SK-N-SH (cell line): ENCODE data around the gene MEGF6. TPM values are rescaled to one million over a fixed set of nuclear protein-coding genes. Genes with fewer than 3 reads are reported as not detected.

ENCODE experiments used
- CTCF ChIA-PET: fragments of 300-600, 350-600 bp; formaldehyde crosslinking; extraction: SDS; loops from one replicate; lab custom pipeline; 2021; lab: Yijun Ruan, JAX
- POLR2A ChIA-PET: fragments of 350-600 bp; sonication (Branson Sonifier 250); formaldehyde crosslinking; extraction: SDS; loops from one replicate; lab custom pipeline; 2020; ENCODE audit warnings: antibody characterized with exemption, inconsistent platforms; lab: Yijun Ruan, JAX
- DNase-seq: peaks from one replicate; pipeline ENCODE4 v3.0.0; 2012
- H2AFZ ChIP-seq: fragments of 200-600 bp; sonication (generic); 2 replicates; pipeline ENCODE4 v1.8.1; 2016; ENCODE audit warnings: antibody characterized with exemption, mild to moderate bottlenecking, low read depth
- H3F3A ChIP-seq: fragments of 200-600 bp; sonication (generic); replicated peaks from 2 replicates; pipeline ENCODE3; 2016; ENCODE audit warnings: antibody characterized with exemption, mild to moderate bottlenecking; ENCODE audit not compliant: insufficient read depth
- H3K27ac ChIP-seq, 2 experiments: fragments of 200-500 bp in 1 of 2; fragments of 200-600 bp in 1 of 2; sonication (Bioruptor generic) in 1 of 2; sonication (generic), shearing (Covaris generic) in 1 of 2; 2 replicates each; pipeline versions ENCODE4 v1.5.1 to v1.6.1; 2014 to 2016; ENCODE audit warnings: low read depth in 2 of 2, inconsistent platforms in 1 of 2, low read length in 1 of 2, mild to moderate bottlenecking in 1 of 2, mixed read lengths in 1 of 2
- H3K27me3 ChIP-seq: fragments of 200-600 bp; sonication (generic), shearing (Covaris generic); 2 replicates; pipeline ENCODE4 v1.6.1; 2016; ENCODE audit warnings: mixed run types; ENCODE audit not compliant: insufficient read depth
- H3K36me3 ChIP-seq, 2 experiments: fragments of 200-500 bp in 1 of 2; fragments of 200-600 bp in 1 of 2; sonication (Bioruptor generic) in 1 of 2; sonication (generic) in 1 of 2; replicated peaks in 1 of 2; 2 replicates each; pipeline versions ENCODE3 to v1.5.1; 2014 to 2016; ENCODE audit warnings: low read length in 1 of 2, mild to moderate bottlenecking in 1 of 2; ENCODE audit not compliant: insufficient read depth in 2 of 2, control insufficient read depth in 1 of 2
- H3K4me1 ChIP-seq, 2 experiments: fragments of 200-500 bp in 1 of 2; fragments of 200-600 bp in 1 of 2; sonication (Bioruptor generic) in 1 of 2; sonication (generic), shearing (Covaris generic) in 1 of 2; 2 replicates each; pipeline versions ENCODE4 v1.5.1 to v1.6.1; 2014 to 2016; ENCODE audit warnings: low read depth in 1 of 2, low read length in 1 of 2, mixed run types in 1 of 2; ENCODE audit not compliant: insufficient read depth in 2 of 2, control insufficient read depth in 1 of 2
- H3K4me2 ChIP-seq: fragments of 200-600 bp; sonication (generic), shearing (Covaris generic); 2 replicates; pipeline ENCODE4 v1.6.1; 2017; ENCODE audit warnings: mixed run types
- H3K4me3 ChIP-seq, 2 experiments: fragments of 200-500 bp in 1 of 2; fragments of 200-600 bp in 1 of 2; sonication (Bioruptor generic) in 1 of 2; sonication (generic), shearing (Covaris generic) in 1 of 2; 2 replicates each; pipeline versions ENCODE4 v1.5.1 to v1.8.1; 2014 to 2016; ENCODE audit warnings: low read depth in 2 of 2, inconsistent platforms in 1 of 2, low read length in 1 of 2, mild to moderate bottlenecking in 1 of 2, mixed read lengths in 1 of 2, moderate library complexity in 1 of 2
- H3K79me2 ChIP-seq: fragments of 200-600 bp; sonication (generic); 2 replicates; pipeline ENCODE4 v1.8.1; 2017; ENCODE audit warnings: mild to moderate bottlenecking; ENCODE audit not compliant: insufficient read depth
- H3K9ac ChIP-seq: fragments of 200-600 bp; sonication (generic); 2 replicates; pipeline ENCODE4 v1.6.1; 2017; ENCODE audit warnings: mixed run types
- H3K9me2 ChIP-seq: fragments of 200-600 bp; sonication (generic); 2 replicates; pipeline ENCODE4 v1.6.1; 2017; ENCODE audit warnings: mixed run types
- H3K9me3 ChIP-seq: fragments of 200-600 bp; sonication (generic); 2 replicates; pipeline ENCODE4 v1.6.1; 2017; ENCODE audit warnings: mixed run types, mild to moderate bottlenecking, moderate library complexity
- H4K20me1 ChIP-seq: fragments of 200-600 bp; sonication (generic); 2 replicates; pipeline ENCODE4 v1.6.1; 2017; ENCODE audit warnings: mild to moderate bottlenecking, mixed run types; ENCODE audit not compliant: insufficient read depth
- CHD2 ChIP-seq: fragments of 150-350 bp; IDR thresholded peaks from 2 replicates; pipeline ENCODE4 v1.6.1; 2018; ENCODE audit warnings: low read length; ENCODE audit not compliant: partially characterized antibody
- EP300 ChIP-seq, 2 experiments: IDR thresholded peaks; 2 replicates each; pipeline versions ENCODE4 v1.4.0 to v1.6.1; 2012; ENCODE audit warnings: borderline replicate concordance in 1 of 2, low read depth in 1 of 2, low read length in 1 of 2
- FOXJ3 ChIP-seq: sonication (generic); formaldehyde crosslinking; IDR thresholded peaks from 2 replicates; pipeline ENCODE4 v1.5.1; 2020; ENCODE audit warnings: mild to moderate bottlenecking, missing genetic modification reagents
- JUND ChIP-seq: IDR thresholded peaks from 2 replicates; pipeline ENCODE4 v1.4.0; 2012
- MXI1 ChIP-seq: IDR thresholded peaks from 2 replicates; pipeline ENCODE4 v1.6.1; 2012; ENCODE audit warnings: mild to moderate bottlenecking, low read depth, low read length, improper control_type of control experiment
- RFX5 ChIP-seq: IDR thresholded peaks from 2 replicates; pipeline ENCODE4 v1.6.1; 2012; ENCODE audit warnings: mild to moderate bottlenecking, improper control_type of control experiment, low read length
- SMC3 ChIP-seq: IDR thresholded peaks from 2 replicates; pipeline ENCODE4 v1.6.1; 2012; ENCODE audit warnings: low read depth, low read length, improper control_type of control experiment
- TAF1 ChIP-seq: IDR thresholded peaks from 2 replicates; pipeline ENCODE4 v1.6.1; 2012; ENCODE audit warnings: low read depth, mild to moderate bottlenecking, low read length, moderate library complexity, borderline replicate concordance
- TCF12 ChIP-seq: IDR thresholded peaks from 2 replicates; pipeline ENCODE4 v1.4.0; 2012
- WGBS: methylation state at CpG from one replicate; pipeline ENCODE4 v1.1.6; 2017; ENCODE audit warnings: low lambda C conversion rate; 5-methylcytosine and 5-hydroxymethylcytosine counted together
- polyA plus RNA-seq, 3 experiments: library from polyadenylated mRNA; depleted of rRNA; stranded (reverse); fragments of >200 nt; gene quantifications; 2 replicates each; pipeline ENCODE4 v1.2.3, GENCODE V29; 2012
- TF ChIP-seq, protein P1 (sequence below): IDR thresholded peaks from 2 replicates; pipeline ENCODE4 v1.6.1; 2012; ENCODE audit warnings: mild to moderate bottlenecking, low read depth, low read length, moderate library complexity
- TF ChIP-seq, protein P2 (sequence below): IDR thresholded peaks from 2 replicates; pipeline ENCODE4; 2012

The MEGF6 gene
- polyA plus RNA-seq, 1 of the 3 experiments (the other 2 are of a cell fraction), result 7.6 TPM

DNA sequence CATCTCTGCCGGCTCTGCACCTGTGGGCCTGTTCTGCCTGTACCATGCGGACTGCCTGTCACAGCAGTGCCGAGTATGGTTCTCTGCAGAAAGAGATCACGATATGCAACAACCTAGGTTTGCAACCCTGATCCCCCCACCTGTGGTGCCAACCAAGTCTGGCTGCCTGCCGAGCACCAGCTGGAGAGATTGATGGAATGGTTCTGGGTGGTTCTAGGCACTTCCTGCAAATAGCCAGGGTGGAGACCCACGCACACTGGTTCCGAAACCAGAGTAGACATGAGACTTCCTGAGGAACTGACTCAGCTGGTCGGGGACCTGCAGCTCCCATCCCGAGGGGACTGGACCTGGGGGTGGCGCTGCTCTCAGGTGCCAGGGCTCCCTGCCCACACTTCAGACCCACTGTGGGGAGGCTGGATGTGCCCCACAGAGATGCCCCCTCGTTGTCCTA is 18.9 kb upstream of the MEGF6 start (continued):
- TF ChIP-seq, protein P1, sequence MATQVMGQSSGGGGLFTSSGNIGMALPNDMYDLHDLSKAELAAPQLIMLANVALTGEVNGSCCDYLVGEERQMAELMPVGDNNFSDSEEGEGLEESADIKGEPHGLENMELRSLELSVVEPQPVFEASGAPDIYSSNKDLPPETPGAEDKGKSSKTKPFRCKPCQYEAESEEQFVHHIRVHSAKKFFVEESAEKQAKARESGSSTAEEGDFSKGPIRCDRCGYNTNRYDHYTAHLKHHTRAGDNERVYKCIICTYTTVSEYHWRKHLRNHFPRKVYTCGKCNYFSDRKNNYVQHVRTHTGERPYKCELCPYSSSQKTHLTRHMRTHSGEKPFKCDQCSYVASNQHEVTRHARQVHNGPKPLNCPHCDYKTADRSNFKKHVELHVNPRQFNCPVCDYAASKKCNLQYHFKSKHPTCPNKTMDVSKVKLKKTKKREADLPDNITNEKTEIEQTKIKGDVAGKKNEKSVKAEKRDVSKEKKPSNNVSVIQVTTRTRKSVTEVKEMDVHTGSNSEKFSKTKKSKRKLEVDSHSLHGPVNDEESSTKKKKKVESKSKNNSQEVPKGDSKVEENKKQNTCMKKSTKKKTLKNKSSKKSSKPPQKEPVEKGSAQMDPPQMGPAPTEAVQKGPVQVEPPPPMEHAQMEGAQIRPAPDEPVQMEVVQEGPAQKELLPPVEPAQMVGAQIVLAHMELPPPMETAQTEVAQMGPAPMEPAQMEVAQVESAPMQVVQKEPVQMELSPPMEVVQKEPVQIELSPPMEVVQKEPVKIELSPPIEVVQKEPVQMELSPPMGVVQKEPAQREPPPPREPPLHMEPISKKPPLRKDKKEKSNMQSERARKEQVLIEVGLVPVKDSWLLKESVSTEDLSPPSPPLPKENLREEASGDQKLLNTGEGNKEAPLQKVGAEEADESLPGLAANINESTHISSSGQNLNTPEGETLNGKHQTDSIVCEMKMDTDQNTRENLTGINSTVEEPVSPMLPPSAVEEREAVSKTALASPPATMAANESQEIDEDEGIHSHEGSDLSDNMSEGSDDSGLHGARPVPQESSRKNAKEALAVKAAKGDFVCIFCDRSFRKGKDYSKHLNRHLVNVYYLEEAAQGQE, result no peak
- TF ChIP-seq TCF12, result no peak

DNA sequence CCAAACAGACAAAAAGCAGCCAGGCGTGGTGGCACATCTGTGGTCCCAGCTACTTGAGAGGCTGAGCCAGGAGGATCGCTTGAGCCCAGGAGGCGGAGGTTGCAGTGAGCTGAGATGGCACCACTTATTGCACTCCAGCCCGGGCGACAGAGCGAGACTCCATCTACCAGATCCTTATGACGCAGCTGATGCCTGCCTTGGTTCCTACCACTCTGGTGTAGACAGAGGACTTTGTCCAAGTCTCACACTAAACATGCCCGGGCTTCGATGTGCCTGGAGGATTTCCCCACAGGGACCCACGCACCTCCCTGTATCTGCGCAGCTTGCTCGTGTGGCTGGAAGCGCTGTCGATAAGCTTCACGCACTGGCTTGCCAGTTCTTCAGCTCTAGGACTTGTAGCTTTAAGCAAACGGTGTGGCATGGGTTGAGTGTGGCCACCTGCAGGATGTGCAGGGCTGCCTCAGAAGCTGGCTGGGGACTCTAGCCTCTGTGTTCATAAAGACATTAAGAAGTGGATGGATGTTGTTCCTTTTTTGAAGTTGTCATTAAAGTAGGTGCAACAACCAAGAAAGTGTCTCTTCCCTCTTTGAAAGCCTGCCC is 18.4 kb upstream of the MEGF6 start:
- 98% methylated on average over 9 of the region's 16 CpGs for WGBS

DNA sequence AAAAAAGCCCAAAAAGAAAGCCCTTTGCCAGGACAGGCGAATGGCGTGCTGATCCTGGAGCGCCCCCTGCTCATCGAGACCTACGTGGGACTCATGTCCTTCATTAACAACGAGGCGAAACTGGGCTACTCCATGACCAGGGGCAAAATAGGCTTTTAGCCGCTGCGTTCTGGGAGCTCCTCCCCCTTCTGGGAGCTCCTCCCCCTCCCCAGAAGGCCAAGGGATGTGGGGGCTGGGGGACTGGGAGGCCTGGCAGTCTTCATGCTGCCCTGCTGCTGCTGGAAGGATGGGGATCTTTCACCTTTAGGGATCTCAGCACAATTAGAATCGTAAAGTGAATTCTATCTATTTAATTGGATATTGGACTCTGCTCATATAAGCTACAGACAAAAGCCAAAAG is 17.1 kb upstream of the MEGF6 start:
- POLR2A ChIA-PET, result interaction anchor here (1.1 to 2.1 kb wide), 5 partner anchors 10 to 193 kb away, joined by 3 to 6 read pairs (median 4); partner anchors contain the start of gene TP73
- Histone ChIP-seq H3K9me2 (no peaks in the 10 kb centered on the region), H3K36me3 (peaks cover 9 to 55% of the 10 kb centered on the region in 2 experiments), H3K4me3 (no peak overlapping the region), H3K4me1 (peaks cover 0 to 31% of the 10 kb centered on the region in 2 experiments; a peak in 2 of 4 replicates), H3K27me3 (no peaks in the 10 kb centered on the region), H4K20me1 (no peaks in the 10 kb centered on the region), H3F3A (peaks cover 3% of the 10 kb centered on the region), H3K27ac (peak overlapping the region in 1 of 2 experiments; percentile 92; a peak in 2 of 4 replicates), H3K9me3 (no peaks in the 10 kb centered on the region), H2AFZ (no peak overlapping the region), H3K4me2 (no peak overlapping the region), H3K79me2 (peaks cover 12% of the 10 kb centered on the region), H3K9ac (no peak overlapping the region)
- WGBS, result 60% methylated on average over 10 of the region's 10 CpGs
- TF ChIP-seq, protein P2, sequence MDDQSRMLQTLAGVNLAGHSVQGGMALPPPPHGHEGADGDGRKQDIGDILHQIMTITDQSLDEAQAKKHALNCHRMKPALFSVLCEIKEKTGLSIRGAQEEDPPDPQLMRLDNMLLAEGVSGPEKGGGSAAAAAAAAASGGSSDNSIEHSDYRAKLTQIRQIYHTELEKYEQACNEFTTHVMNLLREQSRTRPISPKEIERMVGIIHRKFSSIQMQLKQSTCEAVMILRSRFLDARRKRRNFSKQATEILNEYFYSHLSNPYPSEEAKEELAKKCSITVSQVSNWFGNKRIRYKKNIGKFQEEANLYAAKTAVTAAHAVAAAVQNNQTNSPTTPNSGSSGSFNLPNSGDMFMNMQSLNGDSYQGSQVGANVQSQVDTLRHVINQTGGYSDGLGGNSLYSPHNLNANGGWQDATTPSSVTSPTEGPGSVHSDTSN, result no peak
- TF ChIP-seq SMC3 (peak; percentile 13; the same call in 1 of the 2 replicates), EP300 (IDR thresholded peaks at IDR 0.05; ENCODE audit: borderline replicate concordance in 1 of 2, low read depth in 1 of 2, low read length in 1 of 2) (peak in 1 of 2 experiments; percentile 38; a peak in 1 of 4 replicates), MXI1 (peak; percentile 46; the same call in 1 of the 2 replicates), CHD2 (peak; percentile 91), TAF1 (no peak), TCF12 (no peak)
- CTCF ChIA-PET, result interaction anchor here (0.9 to 5.2 kb wide), 18 partner anchors 8 to 175 kb away, joined by 3 to 32 read pairs (median 5); partner anchors contain the start of genes ARHGEF16, TP73 and WRAP73
- DNase-seq, result peak; percentile 89

More for the DNA sequence above, 18.4 kb upstream of the MEGF6 start:
- Histone ChIP-seq H3F3A (peaks cover 3% of the 10 kb centered on the region), H3K79me2 (peaks cover 12% of the 10 kb centered on the region), H3K4me2 (no peak overlapping the region), H3K27me3 (no peaks in the 10 kb centered on the region), H3K4me1 (peaks cover 0 to 25% of the 10 kb centered on the region in 2 experiments; a peak in 2 of 4 replicates), H3K36me3 (peaks cover 9 to 66% of the 10 kb centered on the region in 2 experiments), H3K4me3 (no peak overlapping the region), H3K27ac (no peak overlapping the region), H3K9ac (no peak overlapping the region), H2AFZ (no peak overlapping the region), H3K9me3 (no peaks in the 10 kb centered on the region), H3K9me2 (no peaks in the 10 kb centered on the region), H4K20me1 (no peaks in the 10 kb centered on the region)
- DNase-seq, result no peak
- no peak for TF ChIP-seq EP300 (IDR thresholded peaks at IDR 0.05; ENCODE audit: borderline replicate concordance in 1 of 2, low read depth in 1 of 2, low read length in 1 of 2)
- TF ChIP-seq RFX5, result no peak
- no peak for TF ChIP-seq JUND
- no peak for TF ChIP-seq FOXJ3 (CRISPR knock-in tag)
- ChIA-PET CTCF (interaction anchor here (0.8 to 5.2 kb wide), 14 partner anchors 10 to 177 kb away, joined by 3 to 32 read pairs (median 6); partner anchors contain the start of genes ARHGEF16, TP73 and WRAP73), POLR2A (interaction anchor here (0.5 to 2.1 kb wide), 3 partner anchors 19 to 1965 kb away, joined by 3 to 6 read pairs (median 4); no protein-coding TSS in a partner anchor)
